AML-193 (cell line): ENCODE results near the gene HS3ST4.

Experiments
- DNase-seq, 2 experiments: peaks; one replicate each; lab custom pipeline; 2025; lab: John Stamatoyannopoulos, UW

Gene HS3ST4

GRCh38 chr16:25823891-25824290 lies 132.1 kb downstream of the HS3ST4 start:
- no peak for DNase-seq

GRCh38 chr16:25827709-25828108 lies 135.9 kb downstream of the HS3ST4 start:
- DNase-seq, result no peak

GRCh38 chr16:25828510-25828909 lies 136.8 kb downstream of the HS3ST4 start:
- DNase-seq, result no peak

- DNase-seq, result no peak
Measured at GRCh38 chr16:25832291-25832690, 140.5 kb downstream of the HS3ST4 start.

GRCh38 chr16:25834101-25834500 lies 142.3 kb downstream of the HS3ST4 start:
- DNase-seq, result no peak

GRCh38 chr16:25835126-25835525 lies 143.4 kb downstream of the HS3ST4 start:
- DNase-seq, result no peak

GRCh38 chr16:25838724-25839186 lies 147.0 kb downstream of the HS3ST4 start:
- peak; percentile 41 to 52 for DNase-seq

- DNase-seq, result no peak
Measured at GRCh38 chr16:25841761-25842160, 150.0 kb downstream of the HS3ST4 start.

- DNase-seq, result no peak
Measured at GRCh38 chr16:25845901-25846300, 154.1 kb downstream of the HS3ST4 start.

- no peak for DNase-seq
Measured at GRCh38 chr16:25854141-25854540, 162.4 kb downstream of the HS3ST4 start.

- no peak for DNase-seq
Measured at GRCh38 chr16:25855063-25855462, 163.3 kb downstream of the HS3ST4 start.

GRCh38 chr16:25855818-25856217 lies 164.1 kb downstream of the HS3ST4 start:
- no peak for DNase-seq

- DNase-seq, result no peak
Measured at GRCh38 chr16:25859645-25860044, 167.9 kb downstream of the HS3ST4 start.

GRCh38 chr16:25867041-25867440 lies 175.3 kb downstream of the HS3ST4 start:
- DNase-seq, result no peak

- DNase-seq, result no peak
Measured at GRCh38 chr16:25868106-25868505, 176.3 kb downstream of the HS3ST4 start.

GRCh38 chr16:25868706-25869370 lies 177.1 kb downstream of the HS3ST4 start:
- DNase-seq, result no peak

GRCh38 chr16:25872369-25873070 lies 180.8 kb downstream of the HS3ST4 start:
- DNase-seq, result no peak

GRCh38 chr16:25874196-25874595 lies 182.4 kb downstream of the HS3ST4 start:
- DNase-seq, result no peak

- no peak for DNase-seq
Measured at GRCh38 chr16:25875956-25876598, 184.3 kb downstream of the HS3ST4 start.

GRCh38 chr16:25877103-25877502 lies 185.3 kb downstream of the HS3ST4 start:
- no peak for DNase-seq

GRCh38 chr16:25886598-25886997 lies 194.8 kb downstream of the HS3ST4 start:
- DNase-seq, result no peak

- no peak for DNase-seq
Measured at GRCh38 chr16:25888868-25889267, 197.1 kb downstream of the HS3ST4 start.

GRCh38 chr16:25893332-25893731 lies 201.6 kb downstream of the HS3ST4 start:
- no peak for DNase-seq
